Measurements from ENCODE around the gene RRM1.

Gene RRM1

DNA sequence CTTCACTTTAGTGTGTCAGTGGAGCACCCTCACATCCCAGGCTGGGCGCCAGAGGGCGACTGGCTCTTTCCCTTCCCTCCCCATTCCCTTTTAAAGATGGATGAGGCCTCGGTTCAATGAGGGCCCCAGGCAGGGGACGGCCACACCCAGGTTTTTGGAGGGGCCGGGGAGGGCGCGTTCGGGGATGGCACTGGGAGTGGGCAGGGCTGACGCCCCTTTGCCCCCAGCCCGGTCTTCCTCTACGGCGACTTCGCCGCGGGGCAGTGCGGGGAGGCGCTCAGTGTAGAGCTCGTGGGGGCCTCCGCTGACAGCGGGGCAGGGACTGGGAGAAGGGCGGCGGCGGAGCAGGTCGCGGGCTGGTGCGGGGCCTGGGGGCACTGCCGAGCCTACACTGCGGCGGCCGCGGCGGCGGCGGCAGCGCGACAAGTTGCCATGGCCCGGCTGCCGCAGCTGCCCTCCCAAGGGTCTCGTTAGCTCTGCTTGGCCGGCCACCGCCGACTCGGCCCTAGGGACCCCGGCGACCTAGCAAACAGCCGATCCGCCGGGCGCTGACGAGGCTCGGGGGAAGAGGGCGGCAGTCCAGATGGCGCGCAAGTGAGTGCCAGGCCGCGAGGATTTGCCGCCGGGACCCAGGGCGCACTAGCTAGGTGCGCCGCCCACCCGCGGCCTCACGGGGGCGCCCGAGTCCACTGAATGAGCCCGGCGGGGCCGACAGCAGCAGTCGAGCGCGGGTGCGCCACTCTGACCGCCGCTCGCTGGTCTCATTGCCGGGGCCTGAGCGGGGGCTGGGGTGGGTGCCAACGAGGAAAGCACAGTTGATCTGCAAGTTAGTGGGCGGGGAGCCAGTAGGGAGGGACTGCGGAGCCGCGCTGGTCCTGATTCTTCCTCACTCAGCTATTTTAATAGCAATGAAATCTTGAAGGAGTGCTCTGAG lies 92.7 kb downstream of the RRM1 start:
- peak; percentile 89 for DNase-seq (ENCODE audit: low spot score)

All from AG08395 (cell line).